BJ (cell line): ENCODE measurements around the gene PLCH2. TPM values are rescaled to one million over a fixed set of nuclear protein-coding genes. Genes with fewer than 3 reads are reported as not detected.

Experiments
- CTCF ChIA-PET: fragments of 350-600 bp; formaldehyde crosslinking; extraction: SDS; loops from one replicate; lab custom pipeline; 2021; ENCODE audit warnings: antibody characterized with exemption, inconsistent platforms; lab: Yijun Ruan, JAX
- POLR2A ChIA-PET: fragments of 300-600 bp; sonication (Branson Sonifier 250); formaldehyde crosslinking; extraction: SDS; loops from one replicate; lab custom pipeline; 2021; ENCODE audit warnings: antibody characterized with exemption; lab: Charles Lee
- DNase-seq: peaks from one replicate; pipeline ENCODE4 v3.0.0-alpha.2; 2011; ENCODE audit warnings: low read depth
- H3K27me3 ChIP-seq: 2 replicates; pipeline ENCODE4 v1.6.0; 2011; ENCODE audit warnings: low read length; ENCODE audit not compliant: control insufficient read depth, insufficient read depth
- H3K36me3 ChIP-seq: 2 replicates; pipeline ENCODE4 v1.5.1; 2011; ENCODE audit warnings: low read length; ENCODE audit not compliant: control insufficient read depth, insufficient read depth
- H3K4me3 ChIP-seq: 2 replicates; pipeline ENCODE4 v1.5.1; 2011; ENCODE audit warnings: low read depth, mild to moderate bottlenecking, control low read depth, low read length
- polyA plus RNA-seq: library from polyadenylated mRNA; depleted of rRNA; stranded (reverse); fragments of >200 nt; gene quantifications from 2 replicates; pipeline ENCODE4 v1.2.3, GENCODE V29; 2011
- TF ChIP-seq, protein P1 (sequence below): IDR thresholded peaks from 2 replicates; pipeline ENCODE4 v1.5.1; 2011; ENCODE audit warnings: low read depth, mild to moderate bottlenecking, control low read depth, inconsistent platforms, low read length, moderate library complexity; ENCODE audit not compliant: insufficient read depth

PLCH2 gene
- polyA plus RNA-seq, 1 experiment, result 0.06 TPM

DNA sequence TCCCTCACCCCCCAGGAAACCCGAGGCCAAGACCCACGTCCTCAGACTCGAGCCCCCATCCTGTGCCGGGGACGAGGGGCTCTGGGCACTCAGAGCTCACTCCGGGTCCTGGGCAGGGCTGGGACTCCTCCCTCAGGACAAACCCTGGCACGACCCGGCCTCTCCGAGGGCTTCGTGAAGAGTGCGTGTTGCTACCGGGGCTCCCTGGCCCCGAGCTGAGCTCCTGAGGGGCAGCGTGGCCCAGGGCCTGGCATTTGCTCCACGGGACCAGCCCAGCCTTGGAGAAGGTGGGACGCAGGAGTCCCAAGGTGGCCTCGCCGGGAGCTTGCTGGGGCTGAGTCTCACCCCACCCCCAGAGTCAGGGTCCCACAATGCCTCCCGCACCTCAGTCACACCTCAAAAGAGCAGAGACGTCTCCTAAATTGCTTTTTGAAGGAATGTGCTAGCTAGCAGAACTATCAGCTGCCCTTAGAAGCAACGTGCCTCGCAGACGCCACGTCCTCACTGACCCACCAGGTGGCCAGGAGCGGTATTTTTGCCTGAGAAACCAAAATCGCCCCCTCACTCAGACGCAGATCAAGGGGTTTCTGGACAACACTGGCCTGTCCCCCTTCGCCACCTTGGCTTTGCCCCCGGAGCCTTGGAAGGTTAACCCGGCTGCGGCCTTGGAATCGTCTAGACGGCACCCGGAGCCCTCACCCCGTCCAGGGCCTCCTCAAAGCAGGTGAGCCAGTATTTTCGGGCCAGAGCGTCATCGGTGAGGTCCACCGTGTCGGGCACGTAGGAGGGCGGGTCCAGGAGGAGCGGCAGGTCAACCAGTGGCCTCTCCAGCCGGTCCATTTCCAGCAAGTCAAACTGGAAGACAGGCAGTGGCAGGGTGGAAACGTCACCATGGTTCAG is 39.0 kb downstream of the PLCH2 start:
- TF ChIP-seq, protein P1, sequence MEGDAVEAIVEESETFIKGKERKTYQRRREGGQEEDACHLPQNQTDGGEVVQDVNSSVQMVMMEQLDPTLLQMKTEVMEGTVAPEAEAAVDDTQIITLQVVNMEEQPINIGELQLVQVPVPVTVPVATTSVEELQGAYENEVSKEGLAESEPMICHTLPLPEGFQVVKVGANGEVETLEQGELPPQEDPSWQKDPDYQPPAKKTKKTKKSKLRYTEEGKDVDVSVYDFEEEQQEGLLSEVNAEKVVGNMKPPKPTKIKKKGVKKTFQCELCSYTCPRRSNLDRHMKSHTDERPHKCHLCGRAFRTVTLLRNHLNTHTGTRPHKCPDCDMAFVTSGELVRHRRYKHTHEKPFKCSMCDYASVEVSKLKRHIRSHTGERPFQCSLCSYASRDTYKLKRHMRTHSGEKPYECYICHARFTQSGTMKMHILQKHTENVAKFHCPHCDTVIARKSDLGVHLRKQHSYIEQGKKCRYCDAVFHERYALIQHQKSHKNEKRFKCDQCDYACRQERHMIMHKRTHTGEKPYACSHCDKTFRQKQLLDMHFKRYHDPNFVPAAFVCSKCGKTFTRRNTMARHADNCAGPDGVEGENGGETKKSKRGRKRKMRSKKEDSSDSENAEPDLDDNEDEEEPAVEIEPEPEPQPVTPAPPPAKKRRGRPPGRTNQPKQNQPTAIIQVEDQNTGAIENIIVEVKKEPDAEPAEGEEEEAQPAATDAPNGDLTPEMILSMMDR, result no peak
- POLR2A ChIA-PET, result no interaction called here

DNA sequence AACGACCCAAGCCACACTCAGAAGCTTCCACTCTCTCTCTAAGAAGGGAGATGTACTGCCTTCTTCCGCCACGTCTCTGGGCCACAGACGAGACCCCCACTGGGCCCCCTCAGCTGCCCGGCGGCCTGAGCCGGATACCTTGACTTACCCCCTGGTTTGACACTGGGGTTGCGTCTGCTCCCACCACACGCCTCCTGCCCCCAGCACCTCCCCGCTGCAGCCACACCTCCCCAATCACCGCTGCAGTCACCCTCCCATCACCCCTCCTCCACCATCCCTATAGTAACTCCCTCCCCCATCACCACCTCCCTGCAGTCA is 39.6 kb downstream of the PLCH2 start:
- peaks cover 56% of the 10 kb centered on the region for H3K36me3 ChIP-seq
- ChIA-PET POLR2A (no interaction called here), CTCF (no interaction called here)
- DNase-seq, result no peak
- H3K27me3 ChIP-seq, result no peaks in the 10 kb centered on the region
- no peak overlapping the region for H3K4me3 ChIP-seq
- TF ChIP-seq, protein P1, result no peak

More for the DNA sequence above, 39.0 kb downstream of the PLCH2 start:
- no peaks in the 10 kb centered on the region for H3K27me3 ChIP-seq
- H3K36me3 ChIP-seq, result peaks cover 58% of the 10 kb centered on the region
- no peak overlapping the region for H3K4me3 ChIP-seq
- no peak for DNase-seq
- CTCF ChIA-PET, result interaction anchor here (1.1 kb wide), 1 partner anchor 9 kb away, joined by 3 read pairs; no protein-coding TSS in a partner anchor

- ChIA-PET POLR2A (no interaction called here), CTCF (no interaction called here)
- TF ChIP-seq, protein P1, result no peak
- Histone ChIP-seq H3K36me3 (peaks cover 57% of the 10 kb centered on the region), H3K4me3 (no peak overlapping the region), H3K27me3 (no peaks in the 10 kb centered on the region)
- DNase-seq, result no peak
Observed at GRCh38 chr1:2516124-2516523, 40.0 kb downstream of the PLCH2 start.

- Histone ChIP-seq H3K4me3 (no peak overlapping the region), H3K27me3 (no peaks in the 10 kb centered on the region), H3K36me3 (peaks cover 56% of the 10 kb centered on the region)
- TF ChIP-seq, protein P1, result no peak
- DNase-seq, result no peak
- CTCF ChIA-PET, result no interaction called here
- POLR2A ChIA-PET, result no interaction called here
Observed at GRCh38 chr1:2516946-2517345, 40.9 kb downstream of the PLCH2 start.

DNA sequence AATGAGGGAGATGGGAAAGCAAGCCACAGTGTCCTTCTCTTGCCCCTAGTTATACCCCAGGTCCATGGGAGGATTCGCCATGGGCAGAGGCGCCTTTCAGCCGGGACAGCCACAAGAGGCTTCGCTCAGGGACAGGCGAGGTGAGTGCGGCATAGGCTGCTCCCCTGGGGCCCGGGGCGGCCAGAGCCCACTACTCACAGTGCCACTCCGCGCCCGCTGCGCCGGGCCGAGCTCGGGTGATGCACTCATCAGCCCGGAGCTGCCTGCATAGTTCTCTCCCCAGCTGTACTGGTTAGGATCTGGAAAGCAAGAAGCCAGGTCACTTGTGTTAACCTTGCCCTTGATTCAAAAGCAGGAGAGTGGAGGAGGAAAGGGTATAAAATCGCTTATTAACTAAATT is 41.9 kb downstream of the PLCH2 start:
- Histone ChIP-seq H3K4me3 (no peak overlapping the region), H3K36me3 (peaks cover 53% of the 10 kb centered on the region), H3K27me3 (no peaks in the 10 kb centered on the region)
- TF ChIP-seq, protein P1, result no peak
- DNase-seq, result no peak
- ChIA-PET POLR2A (no interaction called here), CTCF (no interaction called here)
